ENCODE measurements around the gene MEN1. TPM values are rescaled to one million over a fixed set of nuclear protein-coding genes. Genes with fewer than 3 reads are reported as not detected.

MEN1 gene
- total RNA-seq, 1 experiment from 2014 or later: 46.1 TPM

DNA sequence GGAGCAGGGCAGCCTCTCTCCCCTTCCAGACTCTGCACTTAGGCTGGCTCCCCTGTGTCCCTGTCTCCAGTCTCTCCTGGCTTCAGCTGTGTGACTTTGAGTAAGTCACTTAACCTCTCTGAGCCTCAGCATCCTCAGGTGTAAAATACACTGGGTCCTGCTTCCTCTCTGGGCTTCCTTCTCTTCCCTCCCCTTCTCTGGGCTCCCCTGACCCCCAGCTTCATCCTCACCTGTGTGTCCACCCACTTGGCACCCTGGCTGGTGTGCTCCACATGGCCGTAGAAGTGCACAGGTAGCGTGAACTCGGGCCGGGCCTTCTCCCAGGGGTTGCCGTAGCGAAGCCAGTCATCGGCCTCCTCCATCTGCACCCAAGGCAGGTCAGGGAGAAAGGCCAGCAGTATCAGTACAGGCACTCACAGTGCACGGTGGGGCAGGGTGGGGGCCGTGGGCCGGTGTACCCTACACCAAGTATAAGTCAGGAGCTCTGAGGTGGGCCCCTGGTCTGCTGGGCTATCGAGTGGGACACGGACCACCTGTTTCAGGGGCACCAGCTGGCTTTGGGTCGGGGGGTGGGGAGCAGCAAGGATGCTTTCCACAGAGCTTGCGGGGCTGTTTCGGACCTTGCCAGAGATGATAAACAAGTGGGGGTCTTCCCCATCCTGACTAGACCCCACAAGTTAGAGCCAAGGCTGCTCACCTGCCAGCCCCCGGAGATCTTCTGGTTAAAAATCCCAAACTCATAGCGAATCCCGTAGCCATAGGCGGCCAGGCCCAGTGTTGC, 52.6 kb downstream of the MEN1 start:
- H3F3A ChIP-seq (ENCODE audit: low read length, unreplicated experiment): peaks cover 13% of the 10 kb centered on the region
- H3K4me2 ChIP-seq (ENCODE audit: low read length): no peak overlapping the region
- no peak for DNase-seq
- H2AFZ ChIP-seq (ENCODE audit: low read length): no peak overlapping the region
- H3K4me1 ChIP-seq (ENCODE audit: insufficient read depth, low read length): no peaks in the 10 kb centered on the region
- H3K4me3 ChIP-seq (ENCODE audit: low read length): no peak overlapping the region
- BruUV-seq (replicated peaks): no TSS peak
- TF ChIP-seq EZH2 (IDR thresholded peaks at IDR 0.05; ENCODE audit: low read length, unreplicated experiment): no peak
- TF ChIP-seq, protein P1, sequence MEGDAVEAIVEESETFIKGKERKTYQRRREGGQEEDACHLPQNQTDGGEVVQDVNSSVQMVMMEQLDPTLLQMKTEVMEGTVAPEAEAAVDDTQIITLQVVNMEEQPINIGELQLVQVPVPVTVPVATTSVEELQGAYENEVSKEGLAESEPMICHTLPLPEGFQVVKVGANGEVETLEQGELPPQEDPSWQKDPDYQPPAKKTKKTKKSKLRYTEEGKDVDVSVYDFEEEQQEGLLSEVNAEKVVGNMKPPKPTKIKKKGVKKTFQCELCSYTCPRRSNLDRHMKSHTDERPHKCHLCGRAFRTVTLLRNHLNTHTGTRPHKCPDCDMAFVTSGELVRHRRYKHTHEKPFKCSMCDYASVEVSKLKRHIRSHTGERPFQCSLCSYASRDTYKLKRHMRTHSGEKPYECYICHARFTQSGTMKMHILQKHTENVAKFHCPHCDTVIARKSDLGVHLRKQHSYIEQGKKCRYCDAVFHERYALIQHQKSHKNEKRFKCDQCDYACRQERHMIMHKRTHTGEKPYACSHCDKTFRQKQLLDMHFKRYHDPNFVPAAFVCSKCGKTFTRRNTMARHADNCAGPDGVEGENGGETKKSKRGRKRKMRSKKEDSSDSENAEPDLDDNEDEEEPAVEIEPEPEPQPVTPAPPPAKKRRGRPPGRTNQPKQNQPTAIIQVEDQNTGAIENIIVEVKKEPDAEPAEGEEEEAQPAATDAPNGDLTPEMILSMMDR (conservative IDR thresholded peaks at IDR 0.05; ENCODE audit: low read depth, low read length): no peak
- no peak for TF ChIP-seq EZH2phosphoT487 (IDR thresholded peaks at IDR 0.05; ENCODE audit: borderline replicate concordance, low read length)
- H3K79me2 ChIP-seq (ENCODE audit: low read length): no peaks in the 10 kb centered on the region
- H3K9ac ChIP-seq (ENCODE audit: low read length): no peak overlapping the region
- H3K9me2 ChIP-seq (replicated peaks; ENCODE audit: low read length): no peaks in the 10 kb centered on the region
- H3K27ac ChIP-seq (ENCODE audit: low read length): no peak overlapping the region
- no peaks in the 10 kb centered on the region for H3K9me3 ChIP-seq (ENCODE audit: low read length)
- H3K27me3 ChIP-seq (ENCODE audit: low read length): no peaks in the 10 kb centered on the region
- CTCF ChIA-PET: no interaction called here
- POLR2A ChIA-PET (ENCODE audit: unreplicated experiment): no interaction called here
- ATAC-seq: no peak
- H3K36me3 ChIP-seq (ENCODE audit: low read depth, low read length): peaks cover 4% of the 10 kb centered on the region
- H4K20me1 ChIP-seq (ENCODE audit: low read length): 0 out of 2 replicates have a peak, but pooled peaks cover under 1% of the 10 kb centered on the region
- intact Hi-C loops (cut with micrococcal nuclease): no loop called here

DNA sequence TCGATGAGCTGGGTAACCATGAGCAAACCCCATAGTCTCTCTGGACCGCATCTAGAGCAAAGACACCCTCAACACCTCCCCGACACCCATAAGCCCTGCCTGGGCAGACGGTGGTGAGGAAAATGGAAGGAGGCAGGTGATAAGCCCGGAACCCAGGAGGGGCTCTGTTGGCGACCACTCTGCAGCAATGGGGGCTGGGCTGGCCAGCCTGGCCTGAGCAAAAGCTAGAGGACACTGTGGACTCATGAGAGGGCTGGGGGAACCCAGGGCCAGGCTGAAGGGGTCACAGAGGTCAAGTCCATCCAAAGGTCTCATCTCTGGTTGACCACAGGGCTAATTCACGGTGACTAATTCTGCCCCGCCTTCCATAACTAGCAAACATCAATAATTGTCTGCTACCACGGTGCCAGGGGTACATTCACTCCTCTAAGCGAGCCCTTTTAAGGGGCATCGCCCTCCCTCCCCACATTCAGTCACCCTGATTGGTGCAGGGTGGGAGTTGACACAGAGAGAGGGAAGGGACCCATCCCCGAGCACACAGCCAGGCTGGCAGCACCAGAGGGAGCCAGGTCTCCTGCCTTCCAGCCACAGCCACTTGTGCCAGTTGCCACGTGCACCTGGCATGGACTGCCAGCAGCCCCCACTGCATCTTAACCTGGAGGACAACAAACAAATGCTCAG, 54.5 kb downstream of the MEN1 start:
- no peak overlapping the region for H3K27ac ChIP-seq (ENCODE audit: low read length)
- ChIA-PET POLR2A (ENCODE audit: unreplicated experiment) (no interaction called here), CTCF (no interaction called here)
- no peak overlapping the region for H2AFZ ChIP-seq (ENCODE audit: low read length)
- no peaks in the 10 kb centered on the region for H3K9me2 ChIP-seq (replicated peaks; ENCODE audit: low read length)
- H3K4me1 ChIP-seq (ENCODE audit: insufficient read depth, low read length): no peaks in the 10 kb centered on the region
- H3K4me2 ChIP-seq (ENCODE audit: low read length): no peak overlapping the region
- no peak for TF ChIP-seq EZH2phosphoT487 (IDR thresholded peaks at IDR 0.05; ENCODE audit: borderline replicate concordance, low read length)
- TF ChIP-seq, protein P1 (conservative IDR thresholded peaks at IDR 0.05; ENCODE audit: low read depth, low read length): no peak
- no peak for TF ChIP-seq EZH2 (IDR thresholded peaks at IDR 0.05; ENCODE audit: low read length, unreplicated experiment)
- no peaks in the 10 kb centered on the region for H3K9me3 ChIP-seq (ENCODE audit: low read length)
- no peaks in the 10 kb centered on the region for H4K20me1 ChIP-seq (ENCODE audit: low read length)
- H3K36me3 ChIP-seq (ENCODE audit: low read depth, low read length): no peaks in the 10 kb centered on the region
- no peak for DNase-seq
- no peaks in the 10 kb centered on the region for H3K27me3 ChIP-seq (ENCODE audit: low read length)
- H3K9ac ChIP-seq (ENCODE audit: low read length): no peak overlapping the region
- no peak for ATAC-seq
- intact Hi-C loops (cut with micrococcal nuclease): no loop called here
- no peaks in the 10 kb centered on the region for H3K79me2 ChIP-seq (ENCODE audit: low read length)
- BruUV-seq (replicated peaks): no TSS peak
- H3K4me3 ChIP-seq (ENCODE audit: low read length): no peak overlapping the region
- H3F3A ChIP-seq (ENCODE audit: low read length, unreplicated experiment): no peaks in the 10 kb centered on the region
